ENCODE data around the gene STMP1. TPM values are rescaled to one million over a fixed set of nuclear protein-coding genes. Genes with fewer than 3 reads are reported as not detected.

Gene STMP1
- total and polyA plus RNA-seq, 8 donors: 7.2 to 21.4 (median 12.0) TPM

Other genes starting within 250 kb of the STMP1 start
- gene CNOT4, start 152.4 kb upstream of the STMP1 start, total RNA-seq: 10 to 100 TPM in 4 of 6 donors, 1 to 10 TPM in 2; 8.1 to 15.0 (median 10.9) TPM
- gene CNOT4, start 152.4 kb upstream of the STMP1 start, polyA plus RNA-seq: 1 to 10 TPM; 5.5 to 7.3 TPM
- gene NUP205, start 104.6 kb upstream of the STMP1 start, total RNA-seq: 10 to 100 TPM in 5 of 6 donors, 1 to 10 TPM in 1; 8.7 to 21.9 (median 14.5) TPM
- 10 to 100 TPM; 13.1 to 23.7 TPM for gene NUP205, start 104.6 kb upstream of the STMP1 start, polyA plus RNA-seq
- not detected for gene SLC13A4, start 65.7 kb downstream of the STMP1 start, total RNA-seq
- under 1 TPM in 1 of 2 donors, not detected in 1; 0.08 TPM for gene SLC13A4, start 65.7 kb downstream of the STMP1 start, polyA plus RNA-seq
- under 1 TPM; 0.12 to 0.90 (median 0.35) TPM for gene FAM180A, start 86.3 kb downstream of the STMP1 start, total RNA-seq
- under 1 TPM; 0.11 to 0.12 TPM for gene FAM180A, start 86.3 kb downstream of the STMP1 start, polyA plus RNA-seq

All from pancreas (tissue), 8 donors.